ENCODE data around the gene C11orf98.
"Not testable (repeated sequence)": the region's sequence is repeated elsewhere in the genome, so short reads cannot be mapped to it uniquely, and the experiment has no call there.

The C11orf98 gene

GRCh38 chr11:62680825-62681240, 15.8 kb upstream of the C11orf98 start:
- no peak overlapping the region for H3K27ac ChIP-seq (ENCODE audit: low read depth, low read length)
- H3K4me1 ChIP-seq (ENCODE audit: insufficient read depth, low read length) = peaks cover 10% of the 10 kb centered on the region
- H3K36me3 ChIP-seq (ENCODE audit: insufficient read depth, low read length) = peaks cover 17% of the 10 kb centered on the region
- no peak overlapping the region for H3K4me3 ChIP-seq (ENCODE audit: low read depth in 1 of 2, low read length in 2 of 2)
- no peak overlapping the region for H3K9ac ChIP-seq (ENCODE audit: low read length)
- no peaks in the 10 kb centered on the region for H3K9me3 ChIP-seq (ENCODE audit: low read length)
- no peaks in the 10 kb centered on the region for H3K27me3 ChIP-seq (ENCODE audit: control insufficient read depth in 1 of 2, insufficient read depth in 2 of 2, low read length in 2 of 2)

GRCh38 chr11:62678770-62679696, 14.0 kb upstream of the C11orf98 start, which contains the start of gene UBXN1:
Gene UBXN1, minus strand, starts transcription at chr11:62679073. Its CDS starts 150 bp downstream, at chr11:62678923.
- Histone ChIP-seq H3K9ac (ENCODE audit: low read length) (peak within 1 kb of the TSS; percentile 84), H3K4me1 (ENCODE audit: insufficient read depth, low read length) (peaks cover 10% of the 10 kb centered on the region), H3K9me3 (ENCODE audit: low read length) (no peaks in the 10 kb centered on the region), H3K36me3 (ENCODE audit: insufficient read depth, low read length) (peaks cover 17% of the 10 kb centered on the region), H3K4me3 (ENCODE audit: low read depth in 1 of 2, low read length in 2 of 2) (peak within 1 kb of the TSS; percentile 67 to 88), H3K27ac (ENCODE audit: low read depth, low read length) (peak within 1 kb of the TSS; percentile 89), H3K27me3 (ENCODE audit: control insufficient read depth in 1 of 2, insufficient read depth in 2 of 2, low read length in 2 of 2) (no peaks in the 10 kb centered on the region)

- Histone ChIP-seq H3K9ac (ENCODE audit: low read length) (peak overlapping the region; percentile 84), H3K4me3 (ENCODE audit: low read depth in 1 of 2, low read length in 2 of 2) (peak overlapping the region; percentile 67 to 88), H3K36me3 (ENCODE audit: insufficient read depth, low read length) (peaks cover 17% of the 10 kb centered on the region), H3K4me1 (ENCODE audit: insufficient read depth, low read length) (peaks cover 12% of the 10 kb centered on the region), H3K9me3 (ENCODE audit: low read length) (no peaks in the 10 kb centered on the region), H3K27me3 (ENCODE audit: control insufficient read depth in 1 of 2, insufficient read depth in 2 of 2, low read length in 2 of 2) (no peaks in the 10 kb centered on the region), H3K27ac (ENCODE audit: low read depth, low read length) (peak overlapping the region; percentile 89)
Observed at GRCh38 chr11:62678433-62678769, 13.4 kb upstream of the C11orf98 start.

GRCh38 chr11:62677714-62678113, 12.7 kb upstream of the C11orf98 start:
- Histone ChIP-seq H3K9ac (ENCODE audit: low read length) (peak overlapping the region; percentile 84), H3K27me3 (ENCODE audit: control insufficient read depth in 1 of 2, insufficient read depth in 2 of 2, low read length in 2 of 2) (no peaks in the 10 kb centered on the region), H3K27ac (ENCODE audit: low read depth, low read length) (no peak overlapping the region), H3K9me3 (ENCODE audit: low read length) (no peaks in the 10 kb centered on the region), H3K36me3 (ENCODE audit: insufficient read depth, low read length) (peaks cover 17% of the 10 kb centered on the region), H3K4me3 (ENCODE audit: low read depth in 1 of 2, low read length in 2 of 2) (peak overlapping the region in 1 of 2 donors; percentile 88), H3K4me1 (ENCODE audit: insufficient read depth, low read length) (peaks cover 19% of the 10 kb centered on the region)

- H3K36me3 ChIP-seq (ENCODE audit: insufficient read depth, low read length) = peaks cover 17% of the 10 kb centered on the region
- H3K27ac ChIP-seq (ENCODE audit: low read depth, low read length) = no peak overlapping the region
- no peak overlapping the region for H3K9ac ChIP-seq (ENCODE audit: low read length)
- H3K4me1 ChIP-seq (ENCODE audit: insufficient read depth, low read length) = peaks cover 22% of the 10 kb centered on the region
- H3K4me3 ChIP-seq (ENCODE audit: low read depth in 1 of 2, low read length in 2 of 2) = no peak overlapping the region
- H3K27me3 ChIP-seq (ENCODE audit: control insufficient read depth in 1 of 2, insufficient read depth in 2 of 2, low read length in 2 of 2) = no peaks in the 10 kb centered on the region
- no peaks in the 10 kb centered on the region for H3K9me3 ChIP-seq (ENCODE audit: low read length)
Observed at GRCh38 chr11:62677156-62677555, 12.1 kb upstream of the C11orf98 start.

- H3K9me3 ChIP-seq (ENCODE audit: low read length) = no peaks in the 10 kb centered on the region
- H3K4me3 ChIP-seq (ENCODE audit: low read depth in 1 of 2, low read length in 2 of 2) = no peak overlapping the region
- no peaks in the 10 kb centered on the region for H3K27me3 ChIP-seq (ENCODE audit: control insufficient read depth in 1 of 2, insufficient read depth in 2 of 2, low read length in 2 of 2)
- no peak overlapping the region for H3K9ac ChIP-seq (ENCODE audit: low read length)
- H3K36me3 ChIP-seq (ENCODE audit: insufficient read depth, low read length) = peaks cover 17% of the 10 kb centered on the region
- no peak overlapping the region for H3K27ac ChIP-seq (ENCODE audit: low read depth, low read length)
- H3K4me1 ChIP-seq (ENCODE audit: insufficient read depth, low read length) = peaks cover 22% of the 10 kb centered on the region
Observed at GRCh38 chr11:62676698-62677097, 11.7 kb upstream of the C11orf98 start.

GRCh38 chr11:62675415-62675814, 10.4 kb upstream of the C11orf98 start:
- H3K9ac ChIP-seq (ENCODE audit: low read length); H3K4me3 ChIP-seq (ENCODE audit: low read depth in 1 of 2, low read length in 2 of 2); H3K27me3 ChIP-seq (ENCODE audit: control insufficient read depth in 1 of 2, insufficient read depth in 2 of 2, low read length in 2 of 2); H3K27ac ChIP-seq (ENCODE audit: low read depth, low read length); H3K9me3 ChIP-seq (ENCODE audit: low read length): not testable (repeated sequence)
- Histone ChIP-seq H3K36me3 (ENCODE audit: insufficient read depth, low read length) (peaks cover 17% of the 10 kb centered on the region), H3K4me1 (ENCODE audit: insufficient read depth, low read length) (peaks cover 22% of the 10 kb centered on the region)

- Histone ChIP-seq H3K27me3 (ENCODE audit: control insufficient read depth in 1 of 2, insufficient read depth in 2 of 2, low read length in 2 of 2) (no peaks in the 10 kb centered on the region), H3K36me3 (ENCODE audit: insufficient read depth, low read length) (peaks cover 17% of the 10 kb centered on the region), H3K27ac (ENCODE audit: low read depth, low read length) (no peak overlapping the region), H3K4me3 (ENCODE audit: low read depth in 1 of 2, low read length in 2 of 2) (no peak overlapping the region), H3K4me1 (ENCODE audit: insufficient read depth, low read length) (peaks cover 19% of the 10 kb centered on the region), H3K9ac (ENCODE audit: low read length) (no peak overlapping the region), H3K9me3 (ENCODE audit: low read length) (no peaks in the 10 kb centered on the region)
Observed at GRCh38 chr11:62673196-62673525, 8.2 kb upstream of the C11orf98 start.

GRCh38 chr11:62671608-62672389, 6.8 kb upstream of the C11orf98 start, which contains the start of the genes LBHD1 and UQCC3:
Gene LBHD1, minus strand, starts transcription at chr11:62672267. Its CDS starts 2,236 bp downstream, at chr11:62670031.
Gene UQCC3, plus strand, starts transcription at chr11:62671673. Its CDS starts 73 bp downstream, at chr11:62671746.
- H3K4me3 ChIP-seq (ENCODE audit: low read depth in 1 of 2, low read length in 2 of 2) = peak within 1 kb of the TSS; percentile 43 to 64
- no peaks in the 10 kb centered on the region for H3K9me3 ChIP-seq (ENCODE audit: low read length)
- peaks cover 24% of the 10 kb centered on the region for H3K4me1 ChIP-seq (ENCODE audit: insufficient read depth, low read length)
- peak within 1 kb of the TSS; percentile 94 for H3K27ac ChIP-seq (ENCODE audit: low read depth, low read length)
- peaks cover 15% of the 10 kb centered on the region for H3K36me3 ChIP-seq (ENCODE audit: insufficient read depth, low read length)
- H3K9ac ChIP-seq (ENCODE audit: low read length) = peak within 1 kb of the TSS; percentile 62
- no peaks in the 10 kb centered on the region for H3K27me3 ChIP-seq (ENCODE audit: control insufficient read depth in 1 of 2, insufficient read depth in 2 of 2, low read length in 2 of 2)

- Histone ChIP-seq H3K27ac (ENCODE audit: low read depth, low read length) (peak overlapping the region; percentile 94), H3K4me3 (ENCODE audit: low read depth in 1 of 2, low read length in 2 of 2) (peak overlapping the region; percentile 43 to 64), H3K36me3 (ENCODE audit: insufficient read depth, low read length) (peaks cover 10% of the 10 kb centered on the region), H3K27me3 (ENCODE audit: control insufficient read depth in 1 of 2, insufficient read depth in 2 of 2, low read length in 2 of 2) (no peaks in the 10 kb centered on the region), H3K4me1 (ENCODE audit: insufficient read depth, low read length) (peaks cover 30% of the 10 kb centered on the region), H3K9me3 (ENCODE audit: low read length) (no peaks in the 10 kb centered on the region), H3K9ac (ENCODE audit: low read length) (peak overlapping the region; percentile 62)
Observed at GRCh38 chr11:62671236-62671607, 6.2 kb upstream of the C11orf98 start.

- Histone ChIP-seq H3K36me3 (ENCODE audit: insufficient read depth, low read length) (peaks cover 8% of the 10 kb centered on the region), H3K27me3 (ENCODE audit: control insufficient read depth in 1 of 2, insufficient read depth in 2 of 2, low read length in 2 of 2) (no peaks in the 10 kb centered on the region), H3K4me1 (ENCODE audit: insufficient read depth, low read length) (peaks cover 34% of the 10 kb centered on the region), H3K9ac (ENCODE audit: low read length) (no peak overlapping the region), H3K4me3 (ENCODE audit: low read depth in 1 of 2, low read length in 2 of 2) (no peak overlapping the region), H3K9me3 (ENCODE audit: low read length) (no peaks in the 10 kb centered on the region), H3K27ac (ENCODE audit: low read depth, low read length) (no peak overlapping the region)
Observed at GRCh38 chr11:62669420-62670161, 4.6 kb upstream of the C11orf98 start.
